Stimulated activated CD8-positive, alpha-beta memory T cell treated with anti-CD3 and anti-CD28 coated beads, Interleukin-15, amount 100 ng/mL, for 48 hours (primary cell): ENCODE measurements around the gene ATP2B3.
A peak's percentile ranks its signal among the peaks of the same experiment; 100 is the strongest.

Source experiments
- DNase-seq, 2 donors: peaks; one replicate each; pipeline ENCODE4 v3.0.0-alpha.2; 2020; ENCODE audit warnings: low read depth in 2 of 2

ATP2B3 gene

GRCh38 chrX:153568451-153569011 is 51.1 kb downstream of the ATP2B3 start:
- no peak for DNase-seq

- no peak for DNase-seq
Observed at GRCh38 chrX:153569475-153569874, 52.0 kb downstream of the ATP2B3 start.

GRCh38 chrX:153571534-153571908 is 54.1 kb downstream of the ATP2B3 start:
- DNase-seq: no peak

DNA sequence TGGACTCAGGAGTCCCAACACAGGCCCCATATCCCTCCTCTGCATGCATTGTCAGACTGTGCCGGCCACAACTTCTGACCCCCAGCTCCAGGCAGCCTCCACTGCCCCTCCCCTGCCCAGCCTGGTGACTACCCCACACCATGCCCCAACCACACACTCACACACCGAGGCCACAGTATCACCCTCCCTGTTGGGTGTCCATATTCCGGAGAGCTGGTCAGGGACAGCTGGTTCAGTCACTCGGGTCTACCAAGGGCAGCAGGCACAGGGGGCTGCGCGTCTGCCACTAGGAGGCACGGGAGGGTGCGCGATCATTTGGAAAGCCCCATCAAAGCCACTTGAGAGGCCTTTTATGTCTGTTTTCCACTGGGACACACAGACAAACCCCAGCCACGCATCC is 55.2 kb downstream of the ATP2B3 start:
- no peak for DNase-seq

GRCh38 chrX:153573984-153574383 is 56.5 kb downstream of the ATP2B3 start:
- no peak for DNase-seq

- DNase-seq: no peak
Observed at GRCh38 chrX:153576239-153576870, 58.9 kb downstream of the ATP2B3 start.

DNA sequence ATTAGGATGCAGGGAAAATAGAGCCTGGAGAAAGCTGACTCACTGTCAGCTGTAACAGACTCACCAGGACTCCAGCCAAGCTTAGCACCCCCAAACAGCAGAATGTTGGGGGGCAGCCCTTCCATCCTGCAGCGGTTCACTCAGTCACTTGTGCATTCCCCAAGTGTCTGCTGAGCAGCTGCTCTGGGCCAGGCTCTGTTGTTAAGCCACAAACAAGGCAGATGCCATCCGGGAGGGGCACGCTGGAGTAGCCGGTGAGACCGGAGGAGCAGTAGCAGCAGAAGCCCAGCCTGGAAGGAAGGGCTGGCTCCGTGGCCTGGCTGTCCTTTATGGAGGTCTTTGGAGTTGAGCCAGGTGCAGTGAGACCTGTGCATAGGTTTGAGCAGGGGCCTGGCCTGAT is 59.5 kb downstream of the ATP2B3 start:
- no peak for DNase-seq

DNA sequence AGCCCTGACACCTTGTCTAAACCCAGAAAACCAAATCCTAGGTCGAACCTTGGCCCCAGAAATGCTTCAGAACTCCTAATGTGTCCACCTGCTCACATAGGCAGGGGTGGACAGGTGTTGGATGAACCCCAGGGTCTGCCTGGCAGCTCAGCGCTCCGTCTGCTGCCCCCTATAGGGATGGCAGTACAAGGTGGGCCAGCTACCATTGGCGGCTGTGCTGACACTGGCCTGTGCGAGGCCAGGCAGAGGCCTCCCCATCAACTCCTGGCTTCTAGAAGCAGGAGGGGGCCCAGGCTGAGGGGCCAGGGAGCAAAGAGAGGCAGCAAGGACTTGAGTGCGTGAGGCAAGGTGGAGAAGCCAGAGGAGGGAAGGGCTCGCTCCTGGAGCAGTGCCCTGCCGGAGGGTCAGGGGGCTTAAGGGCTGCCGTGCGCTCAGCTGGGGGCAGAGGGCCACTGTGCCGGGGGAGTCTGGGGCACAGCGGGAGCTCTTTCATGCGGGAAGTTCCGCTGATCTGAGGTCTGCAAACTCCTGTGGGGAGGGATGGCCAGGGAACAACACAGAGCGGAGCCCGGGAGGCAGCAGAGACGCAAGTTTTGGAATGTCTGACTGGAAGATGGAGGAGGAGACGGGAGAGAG is 60.9 kb downstream of the ATP2B3 start:
- DNase-seq: no peak

DNA sequence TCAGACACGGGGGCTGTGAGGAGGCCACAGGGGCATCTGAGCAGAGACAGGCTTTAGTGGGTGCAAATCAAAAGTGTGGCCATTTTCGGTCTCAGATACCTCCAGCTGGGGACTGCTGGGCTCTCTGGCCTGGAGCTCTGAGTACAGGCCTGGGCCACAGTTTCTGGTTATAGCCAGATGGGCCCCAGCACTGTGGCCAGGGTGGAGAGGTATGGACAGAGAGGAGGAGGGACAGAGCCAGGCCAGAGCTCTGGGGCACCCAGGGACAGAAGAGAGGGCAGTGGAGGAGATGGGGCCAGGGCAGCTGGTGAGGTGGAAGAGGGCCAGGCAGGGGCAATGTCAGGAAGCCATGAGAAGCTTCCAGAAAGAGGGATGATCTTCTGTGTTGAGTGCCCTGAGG is 61.4 kb downstream of the ATP2B3 start:
- no peak for DNase-seq

GRCh38 chrX:153580700-153581386 is 63.4 kb downstream of the ATP2B3 start:
- no peak for DNase-seq

- peak; percentile 38 to 55 for DNase-seq
Observed at GRCh38 chrX:153582896-153583295, 65.5 kb downstream of the ATP2B3 start.

- no peak for DNase-seq
Observed at GRCh38 chrX:153583433-153583832, 66.0 kb downstream of the ATP2B3 start.

DNA sequence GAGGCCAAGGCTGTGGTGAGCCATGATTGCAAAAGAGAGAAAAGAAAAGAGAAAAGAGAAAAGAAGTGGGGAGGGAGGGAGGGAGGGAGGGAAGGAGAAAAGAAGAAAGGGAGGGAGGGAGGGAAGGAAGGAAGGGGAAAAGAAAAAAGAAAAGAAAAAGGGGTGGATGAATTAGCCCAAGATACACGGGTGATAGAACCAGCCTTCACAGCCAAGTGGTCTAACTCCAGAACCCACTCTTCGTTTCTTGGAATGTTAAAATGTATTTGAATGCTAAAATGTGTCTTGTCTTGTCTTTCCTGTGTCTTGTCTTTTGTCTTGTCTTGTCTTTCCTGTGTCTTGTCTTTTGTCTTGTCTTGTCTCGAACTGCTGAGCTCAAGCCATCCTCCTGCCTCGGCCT is 68.4 kb downstream of the ATP2B3 start:
- no peak for DNase-seq

DNA sequence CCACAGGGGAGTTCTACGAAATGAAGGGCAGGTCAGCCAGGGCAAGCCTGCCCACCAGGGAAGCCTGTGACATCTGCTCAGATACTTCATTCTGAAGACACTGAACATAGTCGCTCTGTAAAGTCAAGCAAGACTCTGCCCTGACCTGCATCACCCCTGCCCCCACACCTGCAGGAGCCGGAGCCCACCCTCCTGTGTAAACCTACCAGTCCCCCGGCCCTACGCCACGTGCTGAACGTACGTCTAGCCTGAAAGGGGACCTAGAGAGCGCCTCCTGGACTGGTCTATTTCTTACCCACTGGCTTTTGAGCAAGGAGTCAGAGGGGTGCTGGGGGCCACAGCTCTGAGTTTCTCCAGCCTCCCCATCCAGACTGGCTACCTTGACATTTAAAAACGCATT is 69.9 kb downstream of the ATP2B3 start:
- no peak for DNase-seq

- no peak for DNase-seq
Observed at GRCh38 chrX:153588021-153588781, 70.8 kb downstream of the ATP2B3 start.

GRCh38 chrX:153588782-153589446 is 71.5 kb downstream of the ATP2B3 start:
- DNase-seq: no peak

DNA sequence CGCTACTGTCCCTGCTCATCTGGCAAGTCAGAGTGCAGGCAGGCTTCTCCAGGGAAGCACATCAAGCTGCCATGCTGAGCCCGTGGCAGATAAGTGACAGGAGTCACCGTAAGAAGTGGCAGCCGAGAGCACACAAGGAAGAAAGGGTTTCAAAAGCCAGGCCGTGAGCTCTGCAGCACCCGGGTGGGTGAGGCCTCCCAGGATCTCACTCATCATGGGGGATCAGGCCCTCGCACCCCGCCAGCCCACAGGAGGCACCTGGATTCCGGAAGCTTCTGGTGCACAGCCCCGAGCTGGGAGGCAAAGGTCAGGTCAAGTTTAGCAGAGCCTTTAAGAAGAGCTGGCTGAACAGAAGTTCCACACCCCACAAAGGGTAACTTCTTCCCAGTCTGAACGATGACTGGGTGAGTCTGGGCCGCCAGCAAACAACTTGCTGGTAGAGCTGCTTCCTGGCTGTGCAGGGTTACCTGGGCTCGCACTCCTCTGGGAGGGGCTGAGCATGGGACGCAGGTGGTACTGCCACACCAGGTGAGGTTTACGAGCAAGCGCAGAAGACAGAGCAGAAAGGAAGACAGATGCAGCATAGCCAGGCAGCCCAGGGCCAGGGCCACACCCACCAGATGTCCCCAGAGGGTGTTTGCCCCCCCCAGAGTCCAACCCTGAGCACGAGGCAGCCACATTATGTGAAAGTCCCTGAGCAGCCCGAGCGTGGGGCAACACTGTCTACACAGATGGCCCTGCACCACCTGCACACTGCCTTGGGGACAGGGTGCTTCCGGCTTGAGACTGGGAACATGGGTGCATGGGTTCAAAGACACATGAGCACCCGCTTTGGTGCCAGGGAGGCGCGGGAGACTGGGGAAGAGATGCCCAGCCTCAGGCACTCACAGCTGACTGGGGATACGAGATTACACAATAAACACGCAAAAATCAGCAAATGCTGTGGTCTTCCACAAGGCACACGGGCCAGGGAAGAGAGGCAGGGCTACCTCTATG is 73.8 kb downstream of the ATP2B3 start:
- no peak for DNase-seq

- DNase-seq: no peak
Observed at GRCh38 chrX:153592091-153592833, 74.8 kb downstream of the ATP2B3 start.

GRCh38 chrX:153592966-153593688 is 75.7 kb downstream of the ATP2B3 start:
- no peak for DNase-seq
